K562 (cell line): ENCODE results near the gene MVD. TPM values are rescaled to one million over a fixed set of nuclear protein-coding genes. Genes with fewer than 3 reads are reported as not detected.

ENCODE experiments used
- CBFB ChIP-seq: sonication (generic); formaldehyde crosslinking; IDR thresholded peaks from 2 replicates; pipeline ENCODE4 v1.4.0; 2020; ENCODE audit warnings: mild to moderate bottlenecking, missing genetic modification reagents
- CLOCK ChIP-seq: fragments of 250-450 bp; sonication (Bioruptor Pico); IDR thresholded peaks from 2 replicates; pipeline ENCODE4 v1.4.0; 2020; ENCODE audit warnings: mild to moderate bottlenecking, moderate library complexity, borderline replicate concordance
- EP400 ChIP-seq: fragments of 450-650 bp; IDR thresholded peaks from 2 replicates; pipeline ENCODE4 v1.6.1; 2017; ENCODE audit warnings: antibody characterized with exemption, mild to moderate bottlenecking, moderate library complexity
- FOXM1 ChIP-seq, 2 experiments: fragments of 450-650 bp in 1 of 2; sonication (generic) in 1 of 2; formaldehyde crosslinking in 1 of 2; IDR thresholded peaks; 2 replicates each; pipeline versions ENCODE4 v1.6.1 to v1.9.0; 2017 to 2022; ENCODE audit warnings: low read depth in 2 of 2, mild to moderate bottlenecking in 2 of 2, missing genetic modification reagents in 1 of 2, moderate library complexity in 1 of 2
- GTF2A2 ChIP-seq: IDR thresholded peaks from 2 replicates; pipeline ENCODE4 v1.6.1; 2016; ENCODE audit warnings: mild to moderate bottlenecking, missing genetic modification characterization, missing compliant biosample characterization
- HIVEP1 ChIP-seq: fragments of 250-450 bp; sonication (Bioruptor Pico); IDR thresholded peaks from 2 replicates; pipeline ENCODE4 v1.4.0; 2020; ENCODE audit warnings: mild to moderate bottlenecking
- KDM5B ChIP-seq: fragments of 200-600 bp; sonication (generic); IDR thresholded peaks from 2 replicates; pipeline ENCODE4 v1.6.1; 2012; ENCODE audit warnings: low read depth, mild to moderate bottlenecking, moderate library complexity, low read length, control low read depth, inconsistent platforms; ENCODE audit not compliant: insufficient replicate concordance
- REST ChIP-seq, 2 experiments: fragments of 450-650 bp; formaldehyde crosslinking in 1 of 2; IDR thresholded peaks; 2 replicates each; pipeline versions ENCODE4 v1.4.0 to v1.6.1; 2014 to 2020; ENCODE audit warnings: mild to moderate bottlenecking in 2 of 2, borderline replicate concordance in 1 of 2, low read depth in 1 of 2
- SETDB1 ChIP-seq: IDR thresholded peaks from one replicate; pipeline ENCODE4 v1.6.1; 2012; ENCODE audit warnings: low read length, control low read depth, inconsistent platforms
- TAF1 ChIP-seq: IDR thresholded peaks from 2 replicates; pipeline ENCODE4 v1.6.1; 2011; ENCODE audit warnings: mild to moderate bottlenecking, low read length, moderate library complexity; ENCODE audit not compliant: insufficient read depth, control insufficient read depth, severe bottlenecking; ENCODE audit errors: extremely low read depth
- TEAD2 ChIP-seq: fragments of 450-650 bp; IDR thresholded peaks from 2 replicates; pipeline ENCODE4 v1.6.1; 2016; ENCODE audit warnings: missing genetic modification characterization, control low read depth, missing compliant biosample characterization
- XRCC5 ChIP-seq: fragments of 200-400 bp; formaldehyde crosslinking; IDR thresholded peaks from 2 replicates; pipeline ENCODE4 v1.6.1; 2017; ENCODE audit warnings: low read depth, mild to moderate bottlenecking, low read length
- ZNF23 ChIP-seq: fragments of 250-450 bp; sonication (Bioruptor Pico); IDR thresholded peaks from 2 replicates; pipeline ENCODE4 v1.4.0; 2020; ENCODE audit warnings: mild to moderate bottlenecking
- ZNF311 ChIP-seq: fragments of 250-450 bp; sonication (Bioruptor Pico); IDR thresholded peaks from 2 replicates; pipeline ENCODE4 v1.4.0; 2020; ENCODE audit warnings: mild to moderate bottlenecking, moderate library complexity
- ZNF384 ChIP-seq: IDR thresholded peaks from 2 replicates; pipeline ENCODE4 v1.6.1; 2012; ENCODE audit warnings: low read depth, low read length, improper control_type of control experiment
- polyA plus RNA-seq, 8 experiments: library from polyadenylated mRNA; depleted of rRNA in 4 of 8; stranded (reverse) in 5 of 8; unstranded in 3 of 8; fragments of >200 nt; fragmentation: Nextera tagmentation in 2 of 8; fragmentation: Illumina TruSeq in 1 of 8; extraction: Ambion mirVana in 2 of 8; extraction: Trizol in 1 of 8; gene quantifications; 2 replicates each; pipeline versions ENCODE4 v1.2.1 to v1.2.3, GENCODE V29; 2011 to 2014; ENCODE audit warnings: inconsistent platforms in 1 of 8, missing spikeins in 1 of 8
- total RNA-seq, 7 experiments: library from RNA; depleted of rRNA in 6 of 7; stranded (reverse); fragments of >200 nt in 6 of 7; fragmentation: Illumina TruSeq in 2 of 7; extraction: Trizol in 2 of 7; gene quantifications; 2 replicates each; pipeline versions ENCODE4 v1.2.1 to v1.2.3, GENCODE V29; 2011 to 2021; ENCODE audit warnings: low replicate concordance in 1 of 7
- TF ChIP-seq, protein P1 (sequence below): fragments of 450-650 bp; IDR thresholded peaks from 2 replicates; pipeline ENCODE4 v1.6.1; 2016; ENCODE audit warnings: antibody characterized with exemption

MVD gene
- total and polyA plus RNA-seq, 9 of the 15 experiments (the other 6 are each of a cell fraction or from before 2014, with no cell fraction given) = 12.2 to 141 (median 45.3) TPM

GRCh38 chr16:88650749-88651275, 12.1 kb downstream of the MVD start, which contains the start of gene CYBA (continued):
- TF ChIP-seq TEAD2 (tag) = no peak
- no peak for TF ChIP-seq ZNF384
- TF ChIP-seq TAF1 = peak; percentile 91
- no peak for TF ChIP-seq CLOCK (CRISPR knock-in tag)
- no peak for TF ChIP-seq CBFB (CRISPR knock-in tag)
- TF ChIP-seq, protein P1, sequence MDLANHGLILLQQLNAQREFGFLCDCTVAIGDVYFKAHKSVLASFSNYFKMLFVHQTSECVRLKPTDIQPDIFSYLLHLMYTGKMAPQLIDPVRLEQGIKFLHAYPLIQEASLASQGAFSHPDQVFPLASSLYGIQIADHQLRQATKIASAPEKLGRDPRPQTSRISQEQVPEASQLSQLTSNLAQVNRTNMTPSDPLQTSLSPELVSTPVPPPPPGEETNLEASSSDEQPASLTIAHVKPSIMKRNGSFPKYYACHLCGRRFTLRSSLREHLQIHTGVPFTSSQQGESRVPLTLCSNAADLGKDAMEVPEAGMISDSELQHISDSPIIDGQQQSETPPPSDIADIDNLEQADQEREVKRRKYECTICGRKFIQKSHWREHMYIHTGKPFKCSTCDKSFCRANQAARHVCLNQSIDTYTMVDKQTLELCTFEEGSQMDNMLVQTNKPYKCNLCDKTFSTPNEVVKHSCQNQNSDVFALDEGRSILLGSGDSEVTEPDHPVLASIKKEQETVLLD = no peak
- no peak for TF ChIP-seq GTF2A2
- no peak for TF ChIP-seq SETDB1
- no peak for TF ChIP-seq REST (IDR thresholded peaks at IDR 0.05; ENCODE audit: borderline replicate concordance)
- TF ChIP-seq REST (CRISPR knock-in tag; IDR thresholded peaks at IDR 0.05; ENCODE audit: low read depth) = no peak
- no peak for TF ChIP-seq HIVEP1 (CRISPR knock-in tag)
- no peak for TF ChIP-seq ZNF311 (CRISPR knock-in tag)
- TF ChIP-seq EP400 = peak; percentile 80; the same call in 1 of the 2 replicates
- no peak for TF ChIP-seq XRCC5
- peak; percentile 76 for TF ChIP-seq KDM5B
- TF ChIP-seq FOXM1 (IDR thresholded peaks at IDR 0.05; ENCODE audit: low read depth) = no peak
- no peak for TF ChIP-seq FOXM1 (CRISPR knock-in tag; IDR thresholded peaks at IDR 0.05; ENCODE audit: low read depth)
- no peak for TF ChIP-seq ZNF23
